NCI-H526 treated with DMSO at 0.1 percent for 48 hours (cell line): ENCODE results near the gene ZCRB1.

Source experiments
- DNase-seq: peaks from one replicate; lab custom pipeline; 2025; lab: John Stamatoyannopoulos, UW

Gene ZCRB1

DNA sequence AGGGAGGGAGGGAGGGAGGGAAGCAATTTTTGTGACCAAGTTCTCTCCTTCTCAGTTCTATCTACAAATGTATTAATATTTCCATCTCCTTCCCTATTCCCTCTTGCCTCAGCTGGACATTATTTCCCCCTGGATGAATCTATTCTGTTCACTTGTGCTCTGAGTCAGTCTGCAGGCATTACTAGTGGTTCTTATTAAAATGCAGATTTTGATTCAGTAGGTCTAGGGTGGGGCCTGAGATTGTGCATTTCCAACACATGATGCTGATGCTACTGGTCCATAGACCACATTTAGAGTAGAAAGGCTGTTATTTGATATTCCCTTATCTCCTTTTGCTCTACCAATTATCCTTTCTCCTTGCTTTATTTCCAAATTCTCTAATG is 47.8 kb downstream of the ZCRB1 start:
- no peak for DNase-seq

DNA sequence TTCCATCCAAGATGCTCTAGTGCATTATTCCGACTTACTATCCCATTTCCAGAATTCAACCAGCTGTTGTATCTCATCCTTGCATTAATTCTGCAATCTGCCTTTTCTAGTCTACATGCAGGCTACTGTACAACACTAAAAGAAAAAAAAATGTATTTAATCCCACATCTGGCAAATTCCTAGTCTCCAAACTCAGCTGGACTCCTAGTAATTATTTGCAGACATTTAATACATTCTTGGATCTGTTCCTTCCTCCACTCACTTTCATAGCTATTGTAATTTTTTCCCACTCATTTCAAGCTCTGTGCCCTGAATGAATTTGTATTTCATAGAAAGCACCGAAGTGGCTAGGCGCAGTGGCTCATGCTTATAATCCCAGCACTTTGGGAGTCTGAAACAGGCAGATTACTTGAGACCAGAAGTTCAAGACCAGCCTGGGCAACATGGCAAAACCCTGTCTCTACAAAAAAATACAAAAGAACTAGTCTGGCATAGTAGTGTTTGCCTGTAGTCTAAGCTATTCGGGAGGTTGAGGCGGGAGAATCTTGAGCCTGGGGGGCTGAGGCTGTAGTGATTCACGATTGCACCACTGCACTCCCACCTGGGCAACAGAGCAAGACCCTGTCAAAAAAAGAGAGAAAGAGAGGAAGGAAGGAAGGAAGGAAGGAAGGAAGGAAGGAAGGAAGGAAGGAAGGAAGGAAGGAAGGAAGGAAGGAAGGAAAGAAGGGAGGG is 48.3 kb downstream of the ZCRB1 start:
- DNase-seq, result no peak

DNA sequence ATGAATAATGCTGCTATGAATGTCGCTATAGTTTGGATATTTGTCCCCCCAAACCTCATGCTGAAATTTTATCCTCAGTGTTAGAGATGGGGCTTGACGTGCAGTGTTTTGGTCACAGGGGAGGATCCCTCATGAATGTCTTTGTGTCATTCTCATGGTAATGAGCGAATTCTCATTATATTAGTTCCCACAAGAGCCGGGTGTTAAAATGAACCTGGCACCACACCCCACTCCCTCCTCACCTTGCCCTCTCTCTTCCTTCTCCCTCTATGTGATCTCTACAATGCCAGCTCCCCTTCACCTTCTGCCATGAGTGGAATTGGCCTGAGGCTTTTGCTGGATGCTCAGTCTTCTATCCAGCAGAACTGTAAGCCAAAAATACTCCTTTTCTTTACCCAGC is 50.4 kb downstream of the ZCRB1 start:
- DNase-seq, result no peak

DNA sequence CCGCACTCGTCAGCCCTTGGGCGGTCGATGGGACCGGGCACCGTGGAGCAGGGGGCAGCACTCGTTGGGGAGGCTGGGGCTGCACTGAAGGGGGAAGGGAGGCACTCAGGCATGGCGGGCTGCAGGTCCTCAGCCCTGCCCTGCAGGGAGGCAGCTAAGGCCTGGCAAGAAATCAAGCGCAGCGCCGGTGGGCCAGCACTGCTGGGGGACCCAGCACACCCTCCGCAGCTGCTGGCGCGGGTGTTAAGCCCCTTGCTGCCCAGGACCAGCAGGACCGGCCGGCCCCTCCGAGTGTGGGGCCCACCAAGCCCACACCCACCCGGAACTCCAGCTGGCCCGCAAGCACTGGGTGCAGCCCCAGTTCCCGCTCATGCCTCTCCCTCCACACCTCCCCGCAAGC is 52.2 kb downstream of the ZCRB1 start:
- DNase-seq, result no peak

DNA sequence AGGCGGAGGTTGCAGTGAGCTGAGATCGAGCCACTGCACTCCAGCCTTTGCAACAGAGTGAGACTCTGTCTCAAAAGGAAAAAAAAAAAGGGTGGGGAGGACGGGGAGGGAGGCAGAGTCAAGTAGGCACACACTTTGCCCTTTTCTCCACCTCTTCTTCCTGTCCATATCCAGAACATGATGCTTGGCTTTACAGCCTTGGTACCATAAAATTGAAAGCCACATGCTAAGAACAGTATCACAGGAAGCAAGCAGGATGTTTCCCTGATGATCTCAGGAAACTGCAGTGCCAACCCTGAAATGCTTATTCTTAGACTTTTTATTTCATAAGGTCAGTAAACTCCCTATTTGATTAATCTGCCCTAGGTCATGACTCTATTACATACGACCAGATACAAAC is 55.3 kb downstream of the ZCRB1 start:
- DNase-seq, result no peak

DNA sequence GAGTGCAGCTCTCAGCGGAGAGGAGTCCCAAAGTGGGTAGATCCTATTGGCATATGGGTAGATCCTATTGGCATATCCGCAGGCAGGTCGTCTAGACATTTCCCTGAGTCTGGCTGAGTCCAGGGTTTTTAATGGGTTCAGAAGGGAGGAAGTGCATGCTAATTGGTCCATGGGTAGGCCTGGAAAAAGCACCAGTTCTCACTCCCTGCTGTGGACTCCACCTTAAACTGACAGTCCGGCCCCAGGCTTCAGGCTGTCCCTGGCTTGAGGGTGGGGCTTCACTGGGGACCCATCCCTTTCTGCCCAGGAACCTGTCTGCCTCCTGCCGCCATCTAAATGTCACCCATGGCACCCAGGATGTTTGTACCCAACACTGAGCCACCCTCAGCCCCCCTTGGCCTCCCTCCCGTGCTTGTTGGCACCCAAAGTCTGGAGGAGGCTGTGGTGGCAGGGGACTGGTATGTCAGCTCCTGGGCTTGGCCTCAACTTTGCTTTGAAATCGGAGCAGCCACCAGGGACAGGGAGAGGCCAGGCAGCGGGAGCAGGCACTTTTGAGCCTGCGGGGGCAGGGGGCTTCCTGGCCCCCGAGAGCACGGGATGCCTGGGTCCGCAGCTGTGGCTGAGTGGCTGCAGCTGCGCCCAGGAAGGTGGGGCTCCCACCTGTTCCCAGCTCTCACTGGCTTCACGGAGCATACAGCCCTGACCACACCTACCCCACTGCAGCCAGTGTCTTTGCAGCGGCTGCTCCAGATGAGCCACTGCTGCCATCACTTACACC is 58.3 kb downstream of the ZCRB1 start:
- DNase-seq, result no peak

DNA sequence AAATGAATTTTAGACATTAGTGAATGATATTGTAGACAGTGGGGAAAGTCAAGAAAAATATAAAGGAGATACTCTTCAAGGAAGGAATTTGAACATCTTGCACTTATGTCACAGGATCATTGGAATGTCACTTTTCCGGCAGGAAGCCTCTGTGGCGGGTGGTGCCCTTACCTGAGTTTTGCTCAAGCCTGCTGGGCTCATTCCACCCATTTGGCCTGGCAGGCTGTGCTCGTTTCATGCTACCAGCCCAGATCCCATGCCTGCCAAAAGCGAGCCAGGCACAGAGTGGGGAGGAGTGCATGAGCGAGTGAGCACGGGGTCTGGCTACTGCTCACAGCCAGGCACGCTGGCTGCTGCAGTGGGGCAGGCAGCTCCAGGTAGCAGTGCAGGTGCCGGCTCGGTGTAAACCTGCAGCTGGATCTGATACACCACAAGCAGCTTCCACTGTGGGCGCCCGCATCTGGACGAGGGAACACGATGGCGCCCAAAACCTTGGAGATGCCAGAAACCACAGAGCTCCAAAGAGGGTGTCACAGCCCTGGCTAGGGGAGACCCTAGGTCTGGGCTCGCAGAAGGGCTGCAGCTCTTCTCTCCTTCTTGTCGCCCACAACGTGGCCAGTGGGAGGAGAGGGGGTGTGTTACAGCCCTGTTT is 59.2 kb downstream of the ZCRB1 start:
- no peak for DNase-seq

DNA sequence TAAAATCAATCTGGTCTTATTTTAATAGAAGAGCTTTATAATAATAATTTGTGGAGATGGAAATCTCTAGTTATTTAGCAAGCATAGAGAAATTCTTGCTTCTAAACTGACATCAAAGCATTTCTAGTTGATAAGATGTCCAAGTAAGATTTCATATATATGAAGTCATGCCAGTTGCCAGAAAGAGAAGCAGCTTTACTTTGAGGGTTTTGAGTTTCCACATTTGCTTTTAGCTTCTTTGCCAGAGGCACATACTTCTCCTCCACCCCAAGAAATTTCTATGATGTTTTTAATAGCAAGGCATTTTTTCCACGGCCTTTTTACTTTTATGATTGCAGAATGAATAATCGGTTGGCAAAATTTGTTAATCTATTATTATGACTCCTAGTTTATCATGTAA is 63.6 kb downstream of the ZCRB1 start:
- DNase-seq, result no peak
